ENCODE data around the gene KNCN. TPM values are rescaled to one million over a fixed set of nuclear protein-coding genes. Genes with fewer than 3 reads are reported as not detected.

KNCN gene
- polyA plus RNA-seq, 3 donors, result not detected

- no peak for TF ChIP-seq CTCF (IDR thresholded peaks at IDR 0.05)
Observed at GRCh38 chr1:46557403-46557802, 6.0 kb upstream of the KNCN start.

GRCh38 chr1:46556822-46557221, 5.4 kb upstream of the KNCN start:
- Histone ChIP-seq H3K27me3 (ENCODE audit: control insufficient read depth in 2 of 2, insufficient read depth in 2 of 2, low read length in 2 of 2) (no peaks in the 10 kb centered on the region), H4K20me1 (ENCODE audit: insufficient read depth, low read length) (no peaks in the 10 kb centered on the region), H3K9ac (ENCODE audit: insufficient read depth, low read length, poor library complexity, severe bottlenecking) (no peak overlapping the region), H3K4me2 (replicated peaks; ENCODE audit: extremely low read depth, low read length, poor library complexity, severe bottlenecking) (no peak overlapping the region), H3K36me3 (replicated peaks in 1 of 2; ENCODE audit: control insufficient read depth in 1 of 2, insufficient read depth in 2 of 2, low read length in 2 of 2) (peaks cover 38 to 50% of the 10 kb centered on the region in 2 donors), H3K4me3 (replicated peaks in 1 of 3; ENCODE audit: low read depth in 2 of 3, low read length in 3 of 3) (no peak overlapping the region), H3K27ac (ENCODE audit: low read depth in 1 of 2, low read length in 2 of 2) (no peak overlapping the region), H3K4me1 (ENCODE audit: control insufficient read depth in 1 of 2, insufficient read depth in 2 of 2, low read length in 2 of 2) (no peaks in the 10 kb centered on the region), H3K79me2 (ENCODE audit: insufficient read depth, low read length) (no peaks in the 10 kb centered on the region), H3K9me3 (replicated peaks in 1 of 2; ENCODE audit: control insufficient read depth in 1 of 2, insufficient read depth in 1 of 2, low read length in 2 of 2) (no peaks in the 10 kb centered on the region), H2AFZ (ENCODE audit: insufficient read depth, low read depth, low read length, poor library complexity, severe bottlenecking) (no peak overlapping the region)
- Mint-ChIP-seq H3K36me3 (peaks cover 43 to 48% of the 10 kb centered on the region in 2 donors), H3K27ac (no peak overlapping the region), H3K4me1 (peaks cover 7% of the 10 kb centered on the region), H3K27me3 (ENCODE audit: low read depth in 3 of 3) (peaks cover 0 to 4% (median 3%) of the 10 kb centered on the region in 3 donors), H3K9me3 (no peaks in the 10 kb centered on the region), H3K4me3 (no peak overlapping the region)
- no peak for TF ChIP-seq CTCF (IDR thresholded peaks at IDR 0.05)
- 33% methylated on average over 1 of the region's 3 CpGs for WGBS (ENCODE audit: insufficient coverage)
- intact Hi-C loops (cut with micrococcal nuclease), result no loop called here
- peak in 1 of 3 donors; percentile 6 for DNase-seq

More at GRCh38 chr1:46557403-46557802, 6.0 kb upstream of the KNCN start:
- no peak overlapping the region for H3K4me2 ChIP-seq (replicated peaks; ENCODE audit: extremely low read depth, low read length, poor library complexity, severe bottlenecking)
- no peaks in the 10 kb centered on the region for H3K9me3 Mint-ChIP-seq
- no peaks in the 10 kb centered on the region for H3K4me1 ChIP-seq (ENCODE audit: control insufficient read depth in 1 of 2, insufficient read depth in 2 of 2, low read length in 2 of 2)
- H2AFZ ChIP-seq (ENCODE audit: insufficient read depth, low read depth, low read length, poor library complexity, severe bottlenecking), result no peak overlapping the region
- WGBS (ENCODE audit: insufficient coverage), result 13% methylated on average over 1 of the region's 5 CpGs
- intact Hi-C loops (cut with micrococcal nuclease), result no loop called here
- H3K4me3 ChIP-seq (replicated peaks in 1 of 3; ENCODE audit: low read depth in 2 of 3, low read length in 3 of 3), result no peak overlapping the region
- no peak overlapping the region for H3K4me3 Mint-ChIP-seq
- no peaks in the 10 kb centered on the region for H3K9me3 ChIP-seq (replicated peaks in 1 of 2; ENCODE audit: control insufficient read depth in 1 of 2, insufficient read depth in 1 of 2, low read length in 2 of 2)
- H4K20me1 ChIP-seq (ENCODE audit: insufficient read depth, low read length), result no peaks in the 10 kb centered on the region
- H3K36me3 ChIP-seq (replicated peaks in 1 of 2; ENCODE audit: control insufficient read depth in 1 of 2, insufficient read depth in 2 of 2, low read length in 2 of 2), result peaks cover 41 to 56% of the 10 kb centered on the region in 2 donors
- no peak overlapping the region for H3K27ac ChIP-seq (ENCODE audit: low read depth in 1 of 2, low read length in 2 of 2)
- H3K79me2 ChIP-seq (ENCODE audit: insufficient read depth, low read length), result no peaks in the 10 kb centered on the region
- H3K27me3 Mint-ChIP-seq (ENCODE audit: low read depth in 3 of 3), result peaks cover 0 to 3% (median 3%) of the 10 kb centered on the region in 3 donors
- peaks cover 7% of the 10 kb centered on the region for H3K4me1 Mint-ChIP-seq
- H3K27ac Mint-ChIP-seq, result peak overlapping the region in 1 of 7 donors; percentile 23
- peaks cover 49 to 54% of the 10 kb centered on the region in 2 donors for H3K36me3 Mint-ChIP-seq
- DNase-seq, result no peak
- no peaks in the 10 kb centered on the region for H3K27me3 ChIP-seq (ENCODE audit: control insufficient read depth in 2 of 2, insufficient read depth in 2 of 2, low read length in 2 of 2)
- H3K9ac ChIP-seq (ENCODE audit: insufficient read depth, low read length, poor library complexity, severe bottlenecking), result no peak overlapping the region
